Measurements from ENCODE around the gene CALR. TPM values are rescaled to one million over a fixed set of nuclear protein-coding genes. Genes with fewer than 3 reads are reported as not detected.

CALR gene
- total RNA-seq, 2 donors from 2014 or later, result 873 to 1,303 TPM

GRCh38 chr19:12987781-12988180 is 49.4 kb downstream of the CALR start:
- DNase-seq, result peak; percentile 26
- Mint-ChIP-seq H3K27ac (no peak overlapping the region), H3K4me3 (no peak overlapping the region), H3K9me3 (no peaks in the 10 kb centered on the region), H3K36me3 (ENCODE audit: low read depth) (no peaks in the 10 kb centered on the region), H3K27me3 (ENCODE audit: insufficient read depth) (peaks cover 27% of the 10 kb centered on the region), H3K4me1 (no peaks in the 10 kb centered on the region)
- H3K9ac ChIP-seq (ENCODE audit: extremely low read depth, low read length, poor library complexity, severe bottlenecking), result no peak overlapping the region
- H3K4me1 ChIP-seq (ENCODE audit: control insufficient read depth, insufficient read depth, low read length), result no peaks in the 10 kb centered on the region
- no peaks in the 10 kb centered on the region for H3K9me3 ChIP-seq (ENCODE audit: control insufficient read depth, low read length)
- peaks cover 88% of the 10 kb centered on the region for H3K27me3 ChIP-seq (ENCODE audit: control insufficient read depth, insufficient read depth, low read length, poor library complexity, severe bottlenecking)
- no peak overlapping the region for H3K4me3 ChIP-seq (ENCODE audit: low read length)
- TF ChIP-seq CTCF (conservative IDR thresholded peaks at IDR 0.05), result no peak
- 71% methylated on average over 10 of the region's 10 CpGs; no CpG with 5 or more reads in 1 of the 2 experiments for WGBS, 2 experiments (ENCODE audit: insufficient coverage in 1 of 2, insufficient read length in 1 of 2)
- no peak overlapping the region for H3K27ac ChIP-seq (ENCODE audit: low read depth, low read length)
- no peaks in the 10 kb centered on the region for H3K36me3 ChIP-seq (ENCODE audit: control insufficient read depth, insufficient read depth, low read length)

DNA sequence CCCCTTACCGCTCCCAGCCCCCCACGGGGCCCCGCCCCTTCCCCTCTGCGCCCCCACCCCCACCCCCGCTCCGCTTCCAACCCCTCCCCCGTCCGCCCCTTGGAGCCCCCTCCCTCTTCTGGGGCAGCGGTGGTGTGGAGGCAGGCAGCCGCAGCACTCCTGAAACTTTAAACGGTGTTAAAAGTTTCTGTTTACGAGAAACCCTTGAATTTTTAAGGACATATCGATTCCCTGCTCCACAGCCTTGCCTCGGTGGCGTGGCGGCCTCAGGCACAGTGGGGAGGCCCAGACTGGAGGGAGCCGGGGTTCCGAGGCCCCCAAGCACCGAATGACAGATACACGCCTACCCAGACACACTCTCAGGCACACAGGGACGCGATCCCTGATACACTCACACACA is 52.0 kb downstream of the CALR start:
- no peak for DNase-seq
- Histone ChIP-seq H3K27ac (ENCODE audit: low read depth, low read length) (no peak overlapping the region), H3K9ac (ENCODE audit: extremely low read depth, low read length, poor library complexity, severe bottlenecking) (no peak overlapping the region), H3K27me3 (ENCODE audit: control insufficient read depth, insufficient read depth, low read length, poor library complexity, severe bottlenecking) (peaks cover 89% of the 10 kb centered on the region), H3K4me1 (ENCODE audit: control insufficient read depth, insufficient read depth, low read length) (no peaks in the 10 kb centered on the region), H3K4me3 (ENCODE audit: low read length) (no peak overlapping the region), H3K36me3 (ENCODE audit: control insufficient read depth, insufficient read depth, low read length) (no peaks in the 10 kb centered on the region), H3K9me3 (ENCODE audit: control insufficient read depth, low read length) (no peaks in the 10 kb centered on the region)
- TF ChIP-seq CTCF (conservative IDR thresholded peaks at IDR 0.05), result no peak
- Mint-ChIP-seq H3K4me1 (no peaks in the 10 kb centered on the region), H3K9me3 (no peaks in the 10 kb centered on the region), H3K4me3 (no peak overlapping the region), H3K27ac (no peak overlapping the region), H3K36me3 (ENCODE audit: low read depth) (no peaks in the 10 kb centered on the region), H3K27me3 (ENCODE audit: insufficient read depth) (peaks cover 53% of the 10 kb centered on the region)
- 59 to 61% methylated on average over 5 to 14 of the region's 22 CpGs for WGBS, 2 experiments (ENCODE audit: insufficient coverage in 1 of 2, insufficient read length in 1 of 2)

DNA sequence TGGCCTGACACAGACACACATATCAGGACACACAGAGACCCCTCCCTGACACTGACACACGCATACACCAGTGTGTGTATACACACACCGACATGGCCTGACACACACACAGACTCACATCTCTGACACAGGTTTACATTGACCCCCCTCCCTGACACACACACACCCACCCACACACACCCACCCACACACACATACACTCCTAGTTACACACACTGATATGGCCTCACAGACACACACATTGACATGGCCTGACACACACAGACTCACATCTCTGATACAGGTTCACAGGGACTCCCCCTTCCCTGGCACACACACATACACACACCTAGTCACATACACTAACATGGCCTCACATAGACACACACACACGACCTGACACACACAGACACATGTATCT is 52.4 kb downstream of the CALR start:
- Mint-ChIP-seq H3K9me3 (no peaks in the 10 kb centered on the region), H3K4me3 (no peak overlapping the region), H3K27ac (no peak overlapping the region), H3K4me1 (no peaks in the 10 kb centered on the region), H3K36me3 (ENCODE audit: low read depth) (no peaks in the 10 kb centered on the region), H3K27me3 (ENCODE audit: insufficient read depth) (peaks cover 53% of the 10 kb centered on the region)
- Histone ChIP-seq H3K9me3 (ENCODE audit: control insufficient read depth, low read length) (no peaks in the 10 kb centered on the region), H3K9ac (ENCODE audit: extremely low read depth, low read length, poor library complexity, severe bottlenecking) (no peak overlapping the region), H3K27me3 (ENCODE audit: control insufficient read depth, insufficient read depth, low read length, poor library complexity, severe bottlenecking) (peaks cover 85% of the 10 kb centered on the region), H3K36me3 (ENCODE audit: control insufficient read depth, insufficient read depth, low read length) (no peaks in the 10 kb centered on the region), H3K4me1 (ENCODE audit: control insufficient read depth, insufficient read depth, low read length) (no peaks in the 10 kb centered on the region), H3K4me3 (ENCODE audit: low read length) (no peak overlapping the region), H3K27ac (ENCODE audit: low read depth, low read length) (no peak overlapping the region)
- 68 to 75% methylated on average over 2 to 3 of the region's 3 CpGs for WGBS, 2 experiments (ENCODE audit: insufficient coverage in 1 of 2, insufficient read length in 1 of 2)
- TF ChIP-seq CTCF (conservative IDR thresholded peaks at IDR 0.05), result no peak
- DNase-seq, result no peak

Measured in endodermal cell (in vitro differentiated cells).